Gastroesophageal sphincter (tissue), 3 donors: ENCODE results near the gene DCPS.

ENCODE experiments used
- EP300 ChIP-seq: sonication (generic); formaldehyde crosslinking; IDR thresholded peaks from one replicate; pipeline ENCODE4 v1.6.1; 2017; ENCODE audit warnings: antibody characterized with exemption, mild to moderate bottlenecking
- POLR2A ChIP-seq, 2 donors: fragments of 450-650 bp; IDR thresholded peaks; one replicate each; pipeline ENCODE4 v1.6.1; 2017; ENCODE audit warnings: antibody characterized with exemption in 2 of 2, mild to moderate bottlenecking in 2 of 2, moderate library complexity in 1 of 2
- POLR2AphosphoS5 ChIP-seq: sonication (generic); formaldehyde crosslinking; IDR thresholded peaks from one replicate; pipeline ENCODE4 v1.6.1; 2017; ENCODE audit warnings: antibody characterized with exemption
- TF ChIP-seq, protein P1 (sequence below), 4 experiments: fragments of 200-600 bp in 2 of 4; fragments of 450-650 bp in 2 of 4; sonication (generic) in 1 of 4; IDR thresholded peaks; one replicate each; pipeline ENCODE4 v1.5.1; 2017 to 2019; ENCODE audit warnings: antibody characterized with exemption in 4 of 4, mild to moderate bottlenecking in 2 of 4, moderate library complexity in 2 of 4

- TF ChIP-seq POLR2AphosphoS5 (no peak), POLR2A (IDR thresholded peaks at IDR 0.05) (no peak), EP300 (no peak)
- TF ChIP-seq, protein P1, sequence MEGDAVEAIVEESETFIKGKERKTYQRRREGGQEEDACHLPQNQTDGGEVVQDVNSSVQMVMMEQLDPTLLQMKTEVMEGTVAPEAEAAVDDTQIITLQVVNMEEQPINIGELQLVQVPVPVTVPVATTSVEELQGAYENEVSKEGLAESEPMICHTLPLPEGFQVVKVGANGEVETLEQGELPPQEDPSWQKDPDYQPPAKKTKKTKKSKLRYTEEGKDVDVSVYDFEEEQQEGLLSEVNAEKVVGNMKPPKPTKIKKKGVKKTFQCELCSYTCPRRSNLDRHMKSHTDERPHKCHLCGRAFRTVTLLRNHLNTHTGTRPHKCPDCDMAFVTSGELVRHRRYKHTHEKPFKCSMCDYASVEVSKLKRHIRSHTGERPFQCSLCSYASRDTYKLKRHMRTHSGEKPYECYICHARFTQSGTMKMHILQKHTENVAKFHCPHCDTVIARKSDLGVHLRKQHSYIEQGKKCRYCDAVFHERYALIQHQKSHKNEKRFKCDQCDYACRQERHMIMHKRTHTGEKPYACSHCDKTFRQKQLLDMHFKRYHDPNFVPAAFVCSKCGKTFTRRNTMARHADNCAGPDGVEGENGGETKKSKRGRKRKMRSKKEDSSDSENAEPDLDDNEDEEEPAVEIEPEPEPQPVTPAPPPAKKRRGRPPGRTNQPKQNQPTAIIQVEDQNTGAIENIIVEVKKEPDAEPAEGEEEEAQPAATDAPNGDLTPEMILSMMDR (IDR thresholded peaks at IDR 0.05), result no peak
These were observed 9.1 kb downstream of the DCPS start for GRCh38 chr11:126312961-126313360.
